Neuronal stem cell (in vitro differentiated cells): ENCODE results near the gene TUNAR.

Source experiments
- DNase-seq: peaks from one replicate; pipeline ENCODE4 v3.0.0-alpha.2; 2013; ENCODE audit warnings: low spot score
- H2AFZ ChIP-seq: one replicate; pipeline ENCODE4 v1.6.1; 2013; ENCODE audit warnings: mild to moderate bottlenecking, low read length, inconsistent platforms
- H2AK5ac ChIP-seq: 2 replicates; pipeline ENCODE4 v1.6.1; 2013; ENCODE audit warnings: low read depth, mild to moderate bottlenecking, inconsistent platforms, low read length, moderate library complexity, mixed read lengths
- H2BK120ac ChIP-seq: 2 replicates; pipeline ENCODE4 v1.6.1; 2013; ENCODE audit warnings: low read depth, mild to moderate bottlenecking, inconsistent platforms, low read length, moderate library complexity, mixed read lengths
- H2BK12ac ChIP-seq: one replicate; pipeline ENCODE4 v1.6.1; 2013; ENCODE audit warnings: low read length, inconsistent platforms
- H2BK15ac ChIP-seq: 2 replicates; pipeline ENCODE4 v1.6.1; 2013; ENCODE audit warnings: mild to moderate bottlenecking, low read length, inconsistent platforms, mixed read lengths
- H2BK5ac ChIP-seq: one replicate; pipeline ENCODE4 v1.6.1; 2013; ENCODE audit warnings: inconsistent platforms, mild to moderate bottlenecking, low read length, moderate library complexity
- H3K14ac ChIP-seq: one replicate; pipeline ENCODE4 v1.6.1; 2013; ENCODE audit warnings: low read length, inconsistent platforms
- H3K18ac ChIP-seq: 2 replicates; pipeline ENCODE4 v1.6.1; 2013; ENCODE audit warnings: low read length, inconsistent platforms
- H3K23ac ChIP-seq: 2 replicates; pipeline ENCODE4 v1.6.1; 2013; ENCODE audit warnings: low read depth, mild to moderate bottlenecking, mixed read lengths, low read length, inconsistent platforms; ENCODE audit not compliant: poor library complexity
- H3K27ac ChIP-seq: replicated peaks from 3 replicates; pipeline ENCODE4 v1.5.1; 2013; ENCODE audit warnings: low read length, inconsistent platforms
- H3K27me3 ChIP-seq, 3 experiments: 2 replicates each; pipeline ENCODE4 v1.6.1; 2013; ENCODE audit warnings: low read length in 3 of 3, mild to moderate bottlenecking in 2 of 3, inconsistent platforms in 1 of 3, low read depth in 1 of 3, mixed read lengths in 1 of 3, moderate library complexity in 1 of 3; ENCODE audit not compliant: control insufficient read depth in 3 of 3, insufficient read depth in 3 of 3
- H3K36me3 ChIP-seq, 2 donors: replicated peaks in 1 of 2; 2 replicates each; pipeline ENCODE4 v1.6.1; 2013; ENCODE audit warnings: low read length in 2 of 2; ENCODE audit not compliant: control insufficient read depth in 2 of 2, insufficient read depth in 2 of 2
- H3K4ac ChIP-seq: 2 replicates; pipeline ENCODE4 v1.6.1; 2013; ENCODE audit warnings: inconsistent platforms, mild to moderate bottlenecking, low read length, moderate library complexity
- H3K4me1 ChIP-seq, 2 donors: 1 replicate in 1 of 2; 2 replicates in 1 of 2; pipeline ENCODE4 v1.6.1; 2013; ENCODE audit warnings: low read length in 2 of 2, low read depth in 1 of 2; ENCODE audit not compliant: control insufficient read depth in 2 of 2, insufficient read depth in 1 of 2
- H3K4me2 ChIP-seq: one replicate; pipeline ENCODE4 v1.6.1; 2013; ENCODE audit warnings: mild to moderate bottlenecking, low read length, inconsistent platforms; ENCODE audit not compliant: insufficient read depth, poor library complexity, severe bottlenecking
- H3K4me3 ChIP-seq, 2 donors: 2 replicates each; pipeline ENCODE4 v1.5.1; 2013; ENCODE audit warnings: low read length in 2 of 2, mild to moderate bottlenecking in 2 of 2, inconsistent platforms in 1 of 2, moderate library complexity in 1 of 2
- H3K79me1 ChIP-seq: one replicate; pipeline ENCODE4 v1.6.1; 2013; ENCODE audit warnings: low read depth, mild to moderate bottlenecking, inconsistent platforms, low read length, moderate library complexity
- H3K9ac ChIP-seq: one replicate; pipeline ENCODE4 v1.6.1; 2013; ENCODE audit warnings: mild to moderate bottlenecking, low read depth, low read length, inconsistent platforms; ENCODE audit not compliant: poor library complexity
- H3K9me3 ChIP-seq, 2 donors: replicated peaks in 1 of 2; 2 replicates each; pipeline versions ENCODE3 to v1.6.1; 2013; ENCODE audit warnings: low read length in 2 of 2, mild to moderate bottlenecking in 2 of 2, inconsistent platforms in 1 of 2, low read depth in 1 of 2, mixed read lengths in 1 of 2, moderate library complexity in 1 of 2; ENCODE audit not compliant: control insufficient read depth in 2 of 2, insufficient read depth in 1 of 2
- H4K8ac ChIP-seq: one replicate; pipeline ENCODE4 v1.6.1; 2013; ENCODE audit warnings: low read depth, mild to moderate bottlenecking, inconsistent platforms, low read length, moderate library complexity
- H4K91ac ChIP-seq: one replicate; pipeline ENCODE4 v1.6.1; 2013; ENCODE audit warnings: low read length, low read depth, mild to moderate bottlenecking, inconsistent platforms; ENCODE audit not compliant: poor library complexity
- WGBS, 2 donors: extraction: QIAGEN DNeasy Blood & Tissue Kit; methylation state at CpG; one replicate each; pipeline ENCODE4 v1.1.7; 2013; ENCODE audit warnings: missing lambda C conversion rate in 2 of 2, mixed read lengths in 1 of 2; ENCODE audit not compliant: insufficient read length in 2 of 2, insufficient replicate concordance in 1 of 2; ENCODE audit errors: extremely low coverage in 2 of 2; 5-methylcytosine and 5-hydroxymethylcytosine counted together

The TUNAR gene

DNA sequence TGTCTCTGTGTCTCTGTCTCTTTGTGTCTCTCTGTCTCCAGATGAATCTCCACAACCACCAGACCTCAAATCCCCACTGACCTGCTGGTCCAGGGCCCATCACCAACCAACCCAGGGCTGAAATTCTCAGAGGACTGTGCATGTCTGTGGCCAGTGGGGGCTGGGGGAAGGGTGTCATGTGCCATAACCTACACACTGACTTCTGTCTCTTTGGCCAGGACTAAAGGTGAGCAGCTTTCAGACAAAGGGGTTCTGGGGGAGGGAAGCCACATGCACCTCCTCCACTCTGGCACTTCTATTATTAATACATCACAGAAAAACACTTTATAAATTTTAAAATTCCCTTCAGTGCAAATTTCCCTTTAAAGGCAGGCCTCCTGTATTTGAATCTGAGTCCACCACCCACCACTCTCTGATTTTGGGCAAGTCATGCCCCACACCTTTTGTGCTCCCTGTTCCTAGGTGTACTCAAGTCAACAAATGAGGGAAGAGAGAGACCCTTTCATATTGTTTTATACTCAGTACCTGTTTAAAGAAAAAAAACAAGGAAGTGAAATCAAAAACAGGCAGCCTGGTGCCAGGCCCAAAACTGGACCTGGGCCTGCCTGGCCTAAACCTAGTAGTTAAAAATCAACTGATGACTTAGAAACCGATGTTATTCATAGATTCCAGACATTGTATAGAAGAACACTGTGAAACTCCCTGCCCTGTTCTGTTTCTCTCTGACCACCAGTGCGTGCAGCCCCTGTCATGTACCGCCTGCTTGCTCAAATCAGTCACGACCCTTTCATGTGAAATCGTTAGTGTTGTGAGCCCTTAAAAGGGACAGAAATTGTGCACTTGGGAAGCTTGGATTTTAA is 80.2 kb downstream of the TUNAR start:
- Histone ChIP-seq H3K27me3 (no peaks in the 10 kb centered on the region), H3K4me2 (no peak overlapping the region), H2BK120ac (no peak overlapping the region), H4K91ac (no peak overlapping the region), H2BK15ac (no peak overlapping the region), H3K27ac (no peak overlapping the region), H3K4ac (no peak overlapping the region), H3K9me3 (no peaks in the 10 kb centered on the region), H3K79me1 (no peaks in the 10 kb centered on the region), H3K9ac (no peak overlapping the region), H3K23ac (no peak overlapping the region), H2BK5ac (no peak overlapping the region), H3K18ac (no peak overlapping the region), H3K36me3 (no peaks in the 10 kb centered on the region), H2AK5ac (no peak overlapping the region), H4K8ac (no peak overlapping the region), H2AFZ (no peak overlapping the region), H2BK12ac (no peak overlapping the region), H3K4me1 (peaks cover 10 to 15% of the 10 kb centered on the region in 2 donors), H3K14ac (no peak overlapping the region), H3K4me3 (no peak overlapping the region)
- no CpG with 5 or more reads among the region's 5 CpGs for WGBS, 2 donors
- DNase-seq = no peak

GRCh38 chr14:95958105-95958504 is 81.5 kb downstream of the TUNAR start:
- Histone ChIP-seq H3K36me3 (no peaks in the 10 kb centered on the region), H3K18ac (no peak overlapping the region), H3K79me1 (no peaks in the 10 kb centered on the region), H2BK12ac (no peak overlapping the region), H3K4me2 (no peak overlapping the region), H3K4me3 (no peak overlapping the region), H2BK120ac (no peak overlapping the region), H3K27ac (no peak overlapping the region), H2BK15ac (no peak overlapping the region), H4K91ac (no peak overlapping the region), H3K27me3 (no peaks in the 10 kb centered on the region), H3K4ac (no peak overlapping the region), H3K23ac (no peak overlapping the region), H3K4me1 (peaks cover 19 to 25% of the 10 kb centered on the region in 2 donors), H3K14ac (no peak overlapping the region), H4K8ac (no peak overlapping the region), H3K9me3 (no peaks in the 10 kb centered on the region), H2AFZ (no peak overlapping the region), H2AK5ac (no peak overlapping the region), H2BK5ac (no peak overlapping the region), H3K9ac (no peak overlapping the region)
- WGBS, 2 donors = no CpG with 5 or more reads among the region's 3 CpGs
- no peak for DNase-seq

- H3K18ac ChIP-seq = no peak overlapping the region
- H2BK120ac ChIP-seq = no peak overlapping the region
- DNase-seq = no peak
- no peaks in the 10 kb centered on the region for H3K9me3 ChIP-seq
- no CpG with 5 or more reads among the region's 1 CpG for WGBS, 2 donors
- no peaks in the 10 kb centered on the region for H3K27me3 ChIP-seq
- H3K36me3 ChIP-seq = no peaks in the 10 kb centered on the region
- H2AK5ac ChIP-seq = no peak overlapping the region
- H2BK5ac ChIP-seq = no peak overlapping the region
- no peak overlapping the region for H3K14ac ChIP-seq
- H3K9ac ChIP-seq = no peak overlapping the region
- H2BK15ac ChIP-seq = no peak overlapping the region
- no peak overlapping the region for H3K4ac ChIP-seq
- no peak overlapping the region for H4K91ac ChIP-seq
- no peaks in the 10 kb centered on the region for H3K79me1 ChIP-seq
- no peak overlapping the region for H4K8ac ChIP-seq
- no peak overlapping the region for H3K27ac ChIP-seq
- no peak overlapping the region for H2BK12ac ChIP-seq
- peaks cover 19 to 25% of the 10 kb centered on the region in 2 donors for H3K4me1 ChIP-seq
- no peak overlapping the region for H3K23ac ChIP-seq
- no peak overlapping the region for H3K4me3 ChIP-seq
- H3K4me2 ChIP-seq = no peak overlapping the region
- no peak overlapping the region for H2AFZ ChIP-seq
Observed at GRCh38 chr14:95959317-95959716, 82.7 kb downstream of the TUNAR start.

GRCh38 chr14:95961481-95961880 is 84.8 kb downstream of the TUNAR start:
- H2BK12ac ChIP-seq = no peak overlapping the region
- peaks cover 19 to 24% of the 10 kb centered on the region in 2 donors for H3K4me1 ChIP-seq
- no peak overlapping the region for H2AFZ ChIP-seq
- H3K36me3 ChIP-seq = no peaks in the 10 kb centered on the region
- H3K4me3 ChIP-seq = no peak overlapping the region
- H3K9ac ChIP-seq = no peak overlapping the region
- DNase-seq = no peak
- H3K4ac ChIP-seq = no peak overlapping the region
- H3K9me3 ChIP-seq = peaks cover 2 to 3% of the 10 kb centered on the region in 2 donors
- H3K27me3 ChIP-seq = no peaks in the 10 kb centered on the region
- no peak overlapping the region for H2BK15ac ChIP-seq
- no peak overlapping the region for H3K14ac ChIP-seq
- H4K8ac ChIP-seq = no peak overlapping the region
- no peak overlapping the region for H2BK120ac ChIP-seq
- no peak overlapping the region for H3K23ac ChIP-seq
- peak overlapping the region; percentile 61 for H3K18ac ChIP-seq
- no peak overlapping the region for H2BK5ac ChIP-seq
- no peak overlapping the region for H3K27ac ChIP-seq
- no peak overlapping the region for H2AK5ac ChIP-seq
- no peaks in the 10 kb centered on the region for H3K79me1 ChIP-seq
- H4K91ac ChIP-seq = no peak overlapping the region
- no peak overlapping the region for H3K4me2 ChIP-seq
